Lung (tissue), 12 donors: ENCODE results near the gene DOCK7. TPM values are rescaled to one million over a fixed set of nuclear protein-coding genes. Genes with fewer than 3 reads are reported as not detected.

Experiments
- ATAC-seq: fragments of 200-7000 bp; cut with Tn5 transposase; one replicate; pipeline ENCODE4 v1.9.1; 2020; ENCODE audit warnings: moderate number of reproducible peaks; ENCODE audit not compliant: insufficient read depth, low FRiP score
- DNase-seq, 3 donors: peaks; one replicate each; pipeline ENCODE4 v3.0.0-alpha.2; 2013 to 2017
- H3K27ac ChIP-seq, 2 donors: one replicate each; pipeline ENCODE4 v1.5.1; 2013; ENCODE audit warnings: mild to moderate bottlenecking in 2 of 2, moderate library complexity in 2 of 2, control low read depth in 1 of 2, inconsistent platforms in 1 of 2, low read depth in 1 of 2, low read length in 1 of 2
- H3K27me3 ChIP-seq, 3 donors: one replicate each; pipeline ENCODE4 v1.5.1; 2013; ENCODE audit warnings: low read length in 2 of 3; ENCODE audit not compliant: control insufficient read depth in 3 of 3, insufficient read depth in 3 of 3
- H3K36me3 ChIP-seq, 4 donors: one replicate each; pipeline ENCODE4 v1.5.1; 2013; ENCODE audit warnings: low read length in 4 of 4, mild to moderate bottlenecking in 1 of 4, moderate library complexity in 1 of 4; ENCODE audit not compliant: control insufficient read depth in 4 of 4, insufficient read depth in 4 of 4
- H3K4me1 ChIP-seq, 5 donors: one replicate each; pipeline ENCODE4 v1.5.1; 2013; ENCODE audit warnings: low read length in 5 of 5, mild to moderate bottlenecking in 2 of 5, moderate library complexity in 1 of 5; ENCODE audit not compliant: control insufficient read depth in 5 of 5, insufficient read depth in 5 of 5
- H3K4me3 ChIP-seq: one replicate; pipeline ENCODE4 v1.5.1; 2013; ENCODE audit warnings: mild to moderate bottlenecking, control low read depth, moderate library complexity
- H3K9ac ChIP-seq, 2 donors: one replicate each; pipeline ENCODE4 v1.5.1; 2013; ENCODE audit warnings: low read length in 2 of 2, control low read depth in 1 of 2; ENCODE audit not compliant: insufficient read depth in 1 of 2
- H3K9me3 ChIP-seq, 4 donors: one replicate each; pipeline ENCODE4 v1.5.1; 2013; ENCODE audit warnings: low read length in 3 of 4, mild to moderate bottlenecking in 1 of 4, moderate library complexity in 1 of 4; ENCODE audit not compliant: control insufficient read depth in 4 of 4, insufficient read depth in 3 of 4
- CTCF ChIP-seq: IDR thresholded peaks from 2 replicates; pipeline ENCODE4 v1.5.1; 2012; ENCODE audit warnings: mild to moderate bottlenecking; ENCODE audit errors: control extremely low read depth, extremely low read depth
- WGBS, 2 donors: extraction: QIAGEN DNeasy Blood & Tissue Kit; methylation state at CpG; one replicate each; pipeline ENCODE4 v1.1.7; 2013; 5-methylcytosine and 5-hydroxymethylcytosine counted together
- polyA plus RNA-seq, 2 donors: library from polyadenylated mRNA; stranded (reverse); fragments of 200-250 nt; gene quantifications; one replicate each; pipeline ENCODE4 v1.2.1, GENCODE V29; 2013
- total RNA-seq, 2 donors: library from RNA; depleted of rRNA in 1 of 2; stranded (reverse); fragments of >200 nt in 1 of 2; gene quantifications; one replicate each; pipeline ENCODE4 v1.2.1, GENCODE V29; 2014 to 2021
- donor health status: control.
- donor health status: control.
- donor health status: Bipolar disorder and iron deficiency.
- donor health status: healthy.
- donor health status: DM: yes; HTN: yes; CAD: no.

Gene DOCK7
- total and polyA plus RNA-seq, 4 donors: 3.4 to 111 (median 20.2) TPM

- Histone ChIP-seq H3K9me3 (no peaks in the 10 kb centered on the region), H3K9ac (peak within 1 kb of the TSS; percentile 87 to 98), H3K4me1 (peaks cover 0 to 24% (median 4%) of the 10 kb centered on the region in 5 donors), H3K27me3 (no peaks in the 10 kb centered on the region), H3K36me3 (peaks cover 0 to 9% (median 3%) of the 10 kb centered on the region in 4 donors), H3K4me3 (peak within 1 kb of the TSS; percentile 92), H3K27ac (peak within 1 kb of the TSS; percentile 97 to 100)
- TF ChIP-seq CTCF: no peak
- ATAC-seq: peak; percentile 89
- DNase-seq: peak in 2 of 3 donors; percentile 99 to 100
- 0% methylated on average over 75 to 76 of the region's 76 CpGs for WGBS, 2 donors
Measured at GRCh38 chr1:62436466-62437272, 251.5 kb downstream of the DOCK7 start, which contains the start of gene USP1. TSS of gene USP1 (plus strand) at chr1:62437049. CDS start at chr1:62439868, 2,819 bp downstream.

- Histone ChIP-seq H3K9ac (peak overlapping the region; percentile 87 to 98), H3K4me3 (peak overlapping the region; percentile 71), H3K9me3 (no peaks in the 10 kb centered on the region), H3K4me1 (peaks cover 0 to 24% (median 4%) of the 10 kb centered on the region in 5 donors), H3K27ac (peak overlapping the region; percentile 97 to 100), H3K36me3 (peaks cover 0 to 4% (median under 1%) of the 10 kb centered on the region in 4 donors), H3K27me3 (no peaks in the 10 kb centered on the region)
- 0% methylated on average over 43 to 45 of the region's 45 CpGs for WGBS, 2 donors
- ATAC-seq (peak; percentile 86), DNase-seq (peak in 1 of 3 donors; percentile 100)
- TF ChIP-seq CTCF: no peak
Measured at GRCh38 chr1:62436039-62436465, 252.1 kb downstream of the DOCK7 start.

GRCh38 chr1:62435231-62436038, 252.8 kb downstream of the DOCK7 start:
- Histone ChIP-seq H3K4me3 (peak overlapping the region; percentile 71), H3K36me3 (peaks cover 0 to under 1% (median 0%) of the 10 kb centered on the region in 4 donors), H3K27me3 (no peaks in the 10 kb centered on the region), H3K4me1 (peaks cover 0 to 24% (median 4%) of the 10 kb centered on the region in 5 donors), H3K9ac (peak overlapping the region; percentile 87 to 98), H3K9me3 (no peaks in the 10 kb centered on the region), H3K27ac (peak overlapping the region; percentile 97 to 100)
- WGBS, 2 donors: 50% methylated on average over 31 of the region's 31 CpGs
- no peak for TF ChIP-seq CTCF
- ATAC-seq: peak; percentile 8
- DNase-seq: peak in 1 of 3 donors; percentile 16
